GM08714 (cell line): ENCODE measurements around the gene UGT1A10.

ENCODE experiments used
- H3K4me3 ChIP-seq: fragments of 200-500 bp; sonication (Bioruptor generic); 2 replicates; pipeline ENCODE4 v1.5.1; 2014; ENCODE audit warnings: mild to moderate bottlenecking, low read length, inconsistent platforms
- ZNF274 ChIP-seq: IDR thresholded peaks from 2 replicates; pipeline ENCODE4 v1.6.1; 2012; ENCODE audit warnings: mild to moderate bottlenecking, low read depth, low read length

The UGT1A10 gene

DNA sequence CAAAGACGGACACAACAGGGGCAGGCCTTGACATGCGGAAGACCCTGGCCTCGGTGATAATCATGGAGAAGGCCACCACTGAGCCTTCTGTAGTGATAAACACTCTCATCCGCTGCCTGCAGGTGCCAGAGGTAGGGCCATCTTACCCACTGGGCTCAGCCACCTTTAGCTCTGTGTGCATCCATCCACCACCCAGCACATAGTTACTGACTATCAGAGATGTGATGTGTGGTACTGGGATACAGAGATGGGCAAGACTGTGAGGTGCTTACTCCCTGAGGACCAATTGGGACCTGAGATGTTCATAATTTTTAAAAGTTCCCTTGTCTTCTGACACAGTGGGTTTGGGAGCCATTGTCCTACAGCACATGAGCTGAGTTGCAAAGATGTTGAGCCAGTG, 143.5 kb downstream of the UGT1A10 start:
- TF ChIP-seq ZNF274, result no peak
- H3K4me3 ChIP-seq, result no peak overlapping the region

- no peak for TF ChIP-seq ZNF274
- H3K4me3 ChIP-seq, result no peak overlapping the region
These were observed 144.5 kb downstream of the UGT1A10 start for GRCh38 chr2:233780771-233781170.

DNA sequence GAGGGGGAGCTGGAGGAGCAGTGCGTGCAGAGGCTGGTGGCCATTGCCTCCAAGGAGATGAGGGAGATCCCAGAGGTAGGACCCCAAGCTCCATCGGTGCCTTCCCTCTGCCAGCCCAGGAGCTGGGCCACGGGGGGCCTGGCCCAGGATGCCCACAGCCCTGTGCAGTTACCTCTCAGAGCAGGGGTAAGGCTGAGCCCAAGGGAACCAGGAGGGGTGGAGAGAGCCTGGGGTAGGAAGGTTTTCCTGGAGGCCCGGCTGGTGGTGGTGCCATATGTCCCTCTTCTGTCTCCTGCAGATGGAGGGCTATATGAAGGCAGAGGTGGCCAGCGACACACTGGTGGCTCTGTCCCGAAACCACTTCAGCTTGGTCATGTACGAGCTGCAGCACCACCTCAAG, 153.3 kb downstream of the UGT1A10 start:
- TF ChIP-seq ZNF274, result no peak

DNA sequence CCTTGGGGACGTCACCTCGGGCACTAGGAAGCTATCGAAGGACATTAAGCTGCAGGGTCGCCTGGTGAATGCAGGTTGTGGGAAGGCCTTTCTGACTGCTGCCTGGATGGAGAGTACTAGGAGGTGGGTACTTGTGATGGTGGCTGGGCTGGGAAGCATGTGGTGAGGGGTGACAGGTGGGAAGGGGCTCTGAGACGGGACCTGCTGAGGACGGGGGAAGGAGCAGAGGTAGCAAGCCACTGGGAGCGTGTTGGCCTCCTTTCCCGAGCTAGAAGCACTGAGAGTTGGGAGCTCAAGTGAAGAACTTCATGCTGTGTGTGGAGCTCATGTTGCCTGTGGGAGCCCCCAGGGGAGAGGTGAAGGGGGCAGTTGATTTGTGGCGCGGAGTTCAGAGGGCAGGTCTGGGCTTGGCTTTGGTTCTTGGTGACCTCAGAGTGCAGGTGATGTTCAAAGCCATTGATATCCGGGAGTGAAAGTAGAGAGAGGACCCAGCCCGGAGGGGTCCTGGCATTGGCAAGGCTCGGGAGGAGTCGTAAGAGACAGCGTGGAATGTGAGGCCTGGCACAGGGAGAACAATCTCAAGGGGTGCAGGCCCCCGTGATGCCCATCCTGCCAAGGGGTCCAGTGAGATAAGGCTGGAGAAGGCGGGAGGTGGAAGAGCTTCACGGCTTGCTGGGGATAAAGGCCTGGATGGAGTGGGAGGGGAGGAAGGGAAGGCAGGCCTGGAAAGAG, 155.1 kb downstream of the UGT1A10 start:
- no peak for TF ChIP-seq ZNF274
- H3K4me3 ChIP-seq, result no peak overlapping the region

More for the DNA sequence above, 153.3 kb downstream of the UGT1A10 start:
- no peak overlapping the region for H3K4me3 ChIP-seq

GRCh38 chr2:233791883-233792329, 155.7 kb downstream of the UGT1A10 start:
- TF ChIP-seq ZNF274, result no peak
- no peak overlapping the region for H3K4me3 ChIP-seq

GRCh38 chr2:233792720-233793119, 156.5 kb downstream of the UGT1A10 start:
- H3K4me3 ChIP-seq, result no peak overlapping the region
- no peak for TF ChIP-seq ZNF274

DNA sequence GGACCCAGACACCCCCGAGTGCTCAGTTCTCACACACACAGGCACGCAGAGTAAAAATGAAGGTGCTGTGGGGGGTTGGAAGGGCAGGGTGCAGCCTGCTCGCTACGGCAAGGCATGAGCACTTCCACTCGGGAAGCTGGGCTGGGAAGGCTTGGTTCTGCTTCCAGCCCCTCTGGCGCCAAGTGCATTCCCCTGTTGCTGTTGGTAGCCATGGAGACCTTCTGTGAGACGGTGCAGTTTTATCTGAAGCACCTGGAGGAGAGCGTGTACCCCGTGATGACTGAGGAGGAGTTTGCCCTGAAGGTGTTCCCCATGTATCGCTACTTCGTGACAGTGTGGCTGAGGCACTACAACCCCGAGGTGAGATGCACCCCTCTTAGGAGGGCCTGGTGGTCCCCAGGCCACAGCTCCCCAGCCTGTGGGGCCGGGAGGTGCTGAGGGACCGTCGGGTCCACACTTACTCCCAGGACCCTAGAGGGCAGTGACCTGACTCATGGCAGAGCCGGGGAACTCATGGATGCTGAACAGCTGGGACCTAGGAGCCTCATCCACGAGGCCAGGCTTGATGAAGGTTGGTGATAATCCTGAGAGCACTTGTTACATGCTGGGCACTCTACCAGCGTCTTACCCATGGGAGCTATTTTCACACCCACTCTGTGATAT, 157.3 kb downstream of the UGT1A10 start:
- no peak overlapping the region for H3K4me3 ChIP-seq
- no peak for TF ChIP-seq ZNF274

- H3K4me3 ChIP-seq, result no peak overlapping the region
- TF ChIP-seq ZNF274, result no peak
These were observed 157.9 kb downstream of the UGT1A10 start for GRCh38 chr2:233794128-233794658.

GRCh38 chr2:233795735-233796171, 159.5 kb downstream of the UGT1A10 start:
- H3K4me3 ChIP-seq, result no peak overlapping the region

GRCh38 chr2:233796254-233796653, 160.0 kb downstream of the UGT1A10 start:
- TF ChIP-seq ZNF274, result no peak
- no peak overlapping the region for H3K4me3 ChIP-seq

More at GRCh38 chr2:233795735-233796171, 159.5 kb downstream of the UGT1A10 start:
- TF ChIP-seq ZNF274, result no peak

DNA sequence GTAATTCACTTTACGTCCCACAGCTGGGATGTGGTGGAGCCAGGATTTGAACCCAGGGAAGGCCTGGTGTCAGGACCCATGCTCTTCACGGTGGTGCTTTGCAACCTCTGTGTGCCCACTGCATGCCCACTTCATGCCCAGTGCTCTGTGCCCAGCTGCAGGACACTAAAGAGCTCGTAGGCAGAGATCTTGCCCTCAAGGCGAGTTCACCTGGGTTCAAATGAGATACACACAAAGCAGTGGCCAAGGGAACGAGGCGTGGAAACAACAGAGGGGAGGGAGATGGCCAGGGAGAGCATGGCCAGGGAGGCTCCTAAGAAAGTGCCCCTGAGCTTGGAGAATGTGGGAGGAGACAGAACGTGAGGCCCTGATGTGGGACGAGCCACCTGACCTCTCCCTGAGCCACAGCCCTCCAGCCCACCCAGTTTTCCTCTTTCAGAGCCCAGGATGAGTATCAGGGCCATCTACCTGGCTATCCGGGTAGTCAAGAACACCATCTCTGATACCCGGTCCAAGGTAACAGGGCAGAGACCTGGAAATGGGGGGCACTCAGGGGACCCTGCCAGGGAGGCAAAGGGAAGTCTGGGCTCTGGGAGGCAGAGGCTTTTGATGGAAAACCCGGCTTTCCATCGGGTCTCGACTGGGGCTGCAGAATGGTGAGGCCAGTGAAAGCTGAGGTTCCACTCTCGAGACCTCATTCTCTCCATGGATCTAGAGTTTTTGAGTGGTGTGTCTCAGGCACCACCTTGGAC, 162.3 kb downstream of the UGT1A10 start:
- no peak for TF ChIP-seq ZNF274
- H3K4me3 ChIP-seq, result no peak overlapping the region

- H3K4me3 ChIP-seq, result no peak overlapping the region
- TF ChIP-seq ZNF274, result no peak
These were observed 162.9 kb downstream of the UGT1A10 start for GRCh38 chr2:233799087-233799665.

- H3K4me3 ChIP-seq, result no peak overlapping the region
- TF ChIP-seq ZNF274, result no peak
These were observed 163.5 kb downstream of the UGT1A10 start for GRCh38 chr2:233799716-233800115.

DNA sequence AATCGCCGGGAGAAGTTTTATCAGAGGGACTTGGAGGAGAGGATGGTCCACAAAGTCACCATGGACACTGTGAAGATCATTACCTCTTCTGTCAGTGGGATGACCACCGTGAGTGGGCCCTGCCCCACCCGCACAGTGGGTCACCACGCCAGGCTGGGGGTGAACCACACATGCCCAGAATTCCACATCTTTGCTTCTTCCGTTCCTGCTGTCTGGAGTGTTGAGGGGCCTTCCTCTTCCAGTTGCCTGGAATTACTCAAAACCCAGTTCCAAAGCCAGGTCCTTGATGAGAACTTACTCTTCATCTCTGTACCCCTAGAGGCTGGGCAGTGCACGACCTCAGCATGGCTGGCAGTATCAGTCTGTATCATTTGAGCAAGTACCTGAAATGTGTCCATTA, 164.0 kb downstream of the UGT1A10 start:
- TF ChIP-seq ZNF274, result no peak
- no peak overlapping the region for H3K4me3 ChIP-seq
